ENCODE measurements around the gene FAF1.

DNA sequence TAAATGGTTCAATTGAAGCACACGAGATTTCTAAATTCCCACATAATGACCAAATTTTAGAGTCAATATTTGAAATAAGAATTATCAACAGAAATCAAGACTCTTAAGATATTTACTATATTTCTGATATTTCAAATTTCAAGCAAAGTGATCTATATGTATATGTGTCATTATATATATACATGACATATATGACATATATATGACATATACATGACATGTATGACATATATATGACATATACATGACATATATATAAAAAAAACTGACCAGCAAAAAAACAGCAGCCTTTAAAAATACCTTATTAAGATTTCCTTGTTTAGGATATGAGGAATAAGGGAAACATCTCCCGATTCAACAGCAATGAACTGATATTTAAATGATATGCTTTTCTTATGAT lies 266.2 kb downstream of the FAF1 start:
- TF ChIP-seq POLR2A (IDR thresholded peaks at IDR 0.05) = no peak
- TF ChIP-seq, protein P1, sequence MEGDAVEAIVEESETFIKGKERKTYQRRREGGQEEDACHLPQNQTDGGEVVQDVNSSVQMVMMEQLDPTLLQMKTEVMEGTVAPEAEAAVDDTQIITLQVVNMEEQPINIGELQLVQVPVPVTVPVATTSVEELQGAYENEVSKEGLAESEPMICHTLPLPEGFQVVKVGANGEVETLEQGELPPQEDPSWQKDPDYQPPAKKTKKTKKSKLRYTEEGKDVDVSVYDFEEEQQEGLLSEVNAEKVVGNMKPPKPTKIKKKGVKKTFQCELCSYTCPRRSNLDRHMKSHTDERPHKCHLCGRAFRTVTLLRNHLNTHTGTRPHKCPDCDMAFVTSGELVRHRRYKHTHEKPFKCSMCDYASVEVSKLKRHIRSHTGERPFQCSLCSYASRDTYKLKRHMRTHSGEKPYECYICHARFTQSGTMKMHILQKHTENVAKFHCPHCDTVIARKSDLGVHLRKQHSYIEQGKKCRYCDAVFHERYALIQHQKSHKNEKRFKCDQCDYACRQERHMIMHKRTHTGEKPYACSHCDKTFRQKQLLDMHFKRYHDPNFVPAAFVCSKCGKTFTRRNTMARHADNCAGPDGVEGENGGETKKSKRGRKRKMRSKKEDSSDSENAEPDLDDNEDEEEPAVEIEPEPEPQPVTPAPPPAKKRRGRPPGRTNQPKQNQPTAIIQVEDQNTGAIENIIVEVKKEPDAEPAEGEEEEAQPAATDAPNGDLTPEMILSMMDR (IDR thresholded peaks at IDR 0.05) = no peak

Data from right lobe of liver (tissue), 4 donors.